OCI-LY1 (cell line): Measurements from ENCODE around the gene FAN1.

Experiments
- H2AFZ ChIP-seq: fragments of 200-600 bp; sonication (generic), shearing (Covaris generic); 2 replicates; pipeline ENCODE4 v1.6.0; 2014; ENCODE audit warnings: antibody characterized with exemption, mild to moderate bottlenecking, low read length
- H3F3A ChIP-seq: fragments of 200-600 bp; sonication (generic), shearing (Covaris generic); 2 replicates; pipeline ENCODE4 v1.6.0; 2014; ENCODE audit warnings: mild to moderate bottlenecking, antibody characterized with exemption, low read length, moderate library complexity; ENCODE audit not compliant: insufficient read depth
- H3K27ac ChIP-seq: fragments of 200-600 bp; sonication (generic); 2 replicates; pipeline ENCODE4 v1.5.1; 2014; ENCODE audit warnings: low read length, mixed run types, mild to moderate bottlenecking, low read depth; ENCODE audit not compliant: poor library complexity, severe bottlenecking
- H3K27me3 ChIP-seq: fragments of 200-600 bp; sonication (generic); 2 replicates; pipeline ENCODE4 v1.6.0; 2014; ENCODE audit warnings: antibody characterized with exemption, mild to moderate bottlenecking, low read length, moderate library complexity; ENCODE audit not compliant: insufficient read depth
- H3K36me3 ChIP-seq: fragments of 200-600 bp; sonication (generic); 2 replicates; pipeline ENCODE4 v1.6.1; 2014; ENCODE audit warnings: mild to moderate bottlenecking, antibody characterized with exemption, low read length, moderate library complexity, mixed read lengths; ENCODE audit not compliant: insufficient read depth
- H3K4me1 ChIP-seq: fragments of 200-600 bp; sonication (generic); 2 replicates; pipeline ENCODE4 v1.5.1; 2014; ENCODE audit warnings: mild to moderate bottlenecking, low read length, moderate library complexity; ENCODE audit not compliant: insufficient read depth, severe bottlenecking
- H3K4me2 ChIP-seq: fragments of 200-600 bp; sonication (generic), shearing (Covaris generic); 2 replicates; pipeline ENCODE4 v1.6.1; 2014; ENCODE audit warnings: low read length
- H3K4me3 ChIP-seq: fragments of 200-600 bp; sonication (generic); 2 replicates; pipeline ENCODE4 v1.5.1; 2014; ENCODE audit warnings: low read length, low read depth, mild to moderate bottlenecking, mixed read lengths; ENCODE audit not compliant: poor library complexity, severe bottlenecking
- H3K79me2 ChIP-seq: fragments of 200-600 bp; shearing (Covaris generic); 2 replicates; pipeline ENCODE4 v1.6.1; 2016; ENCODE audit warnings: mixed run types, low read length, mixed read lengths; ENCODE audit not compliant: insufficient read depth
- H3K9ac ChIP-seq: fragments of 200-600 bp; sonication (generic), shearing (Covaris generic); 2 replicates; pipeline ENCODE4 v1.6.1; 2014; ENCODE audit warnings: mild to moderate bottlenecking, low read length, mixed read lengths
- H3K9me2 ChIP-seq: fragments of 200-600 bp; sonication (generic), shearing (Covaris generic); 2 replicates; pipeline ENCODE4 v1.6.1; 2014; ENCODE audit warnings: low read depth, mild to moderate bottlenecking, low read length, mixed read lengths
- H3K9me3 ChIP-seq: fragments of 200-600 bp; shearing (Covaris generic); 2 replicates; pipeline ENCODE4 v1.6.1; 2014; ENCODE audit warnings: low read length, mixed read lengths
- H4K20me1 ChIP-seq: fragments of 200-600 bp; sonication (generic), shearing (Covaris generic); 2 replicates; pipeline ENCODE4 v1.6.0; 2016; ENCODE audit warnings: mild to moderate bottlenecking, low read length; ENCODE audit not compliant: insufficient read depth
- CTCF ChIP-seq: fragments of 200-600 bp; sonication (generic), shearing (Covaris generic); IDR thresholded peaks from 2 replicates; pipeline ENCODE4 v1.5.1; 2017; ENCODE audit warnings: mild to moderate bottlenecking, antibody characterized with exemption, low read length, moderate library complexity, mixed read lengths
- EZH2 ChIP-seq: fragments of 200-600 bp; sonication (generic), shearing (Covaris generic); IDR thresholded peaks from 2 replicates; pipeline ENCODE4 v1.8.0; 2017; ENCODE audit warnings: borderline replicate concordance, mixed run types, mild to moderate bottlenecking, antibody characterized with exemption, low read length, moderate library complexity, mixed read lengths

The FAN1 gene

GRCh38 chr15:30933293-30933692, 29.6 kb downstream of the FAN1 start:
- no peak for TF ChIP-seq EZH2
- TF ChIP-seq CTCF = no peak

GRCh38 chr15:30939161-30939560, 35.4 kb downstream of the FAN1 start:
- Histone ChIP-seq H3K79me2 (no peaks in the 10 kb centered on the region), H3K36me3 (peaks cover 94% of the 10 kb centered on the region), H3K4me3 (no peak overlapping the region), H3K4me2 (no peak overlapping the region), H3F3A (no peaks in the 10 kb centered on the region), H3K9me2 (no peaks in the 10 kb centered on the region), H2AFZ (no peak overlapping the region), H4K20me1 (no peaks in the 10 kb centered on the region), H3K9ac (no peak overlapping the region), H3K27me3 (no peaks in the 10 kb centered on the region), H3K9me3 (no peaks in the 10 kb centered on the region), H3K27ac (no peak overlapping the region), H3K4me1 (peaks cover 7% of the 10 kb centered on the region)
- TF ChIP-seq EZH2 (no peak), CTCF (no peak)

More at GRCh38 chr15:30933293-30933692, 29.6 kb downstream of the FAN1 start:
- Histone ChIP-seq H3F3A (no peaks in the 10 kb centered on the region), H3K4me1 (peaks cover 34% of the 10 kb centered on the region), H2AFZ (no peak overlapping the region), H3K36me3 (peaks cover 61% of the 10 kb centered on the region), H3K4me2 (no peak overlapping the region), H3K79me2 (no peaks in the 10 kb centered on the region), H3K9ac (no peak overlapping the region), H3K9me2 (no peaks in the 10 kb centered on the region), H3K9me3 (no peaks in the 10 kb centered on the region), H3K27me3 (no peaks in the 10 kb centered on the region), H3K27ac (no peak overlapping the region), H4K20me1 (no peaks in the 10 kb centered on the region), H3K4me3 (no peak overlapping the region)

GRCh38 chr15:30940359-30940758, 36.6 kb downstream of the FAN1 start:
- no peak overlapping the region for H3K9ac ChIP-seq
- no peak overlapping the region for H3K4me3 ChIP-seq
- H3K27ac ChIP-seq = no peak overlapping the region
- no peak for TF ChIP-seq CTCF
- TF ChIP-seq EZH2 = no peak
- no peaks in the 10 kb centered on the region for H3K4me1 ChIP-seq
- no peaks in the 10 kb centered on the region for H3K27me3 ChIP-seq
- H3K79me2 ChIP-seq = no peaks in the 10 kb centered on the region
- H4K20me1 ChIP-seq = no peaks in the 10 kb centered on the region
- H3K9me2 ChIP-seq = no peaks in the 10 kb centered on the region
- H3K36me3 ChIP-seq = peaks cover 92% of the 10 kb centered on the region
- no peak overlapping the region for H2AFZ ChIP-seq
- H3K4me2 ChIP-seq = no peak overlapping the region
- no peaks in the 10 kb centered on the region for H3F3A ChIP-seq
- H3K9me3 ChIP-seq = no peaks in the 10 kb centered on the region
